ENCODE results near the gene AGAP2. TPM values are rescaled to one million over a fixed set of nuclear protein-coding genes. Genes with fewer than 3 reads are reported as not detected.
A peak's percentile ranks its signal among the peaks of the same experiment; 100 is the strongest.

Gene AGAP2
- total RNA-seq, 2 experiments from 2014 or later, result 21.0 to 21.2 TPM

GRCh38 chr12:57695770-57696432 lies 42.6 kb downstream of the AGAP2 start:
- intact Hi-C loops (cut with DNase I, micrococcal nuclease), result loop anchor here in 1 of 2 experiments (5.0 kb wide), 1 partner anchor 41 kb away; the partner anchor contains the start of gene AGAP2
- DNase-seq, result no peak
- no peaks in the 10 kb centered on the region for H3K27me3 ChIP-seq (ENCODE audit: control insufficient read depth in 1 of 2, insufficient read depth in 2 of 2, low read length in 2 of 2)
- no peak for ATAC-seq (ENCODE audit: poor library complexity)
- peaks cover 15% of the 10 kb centered on the region for H3K4me1 Mint-ChIP-seq (ENCODE audit: low read depth)
- ChIA-PET POLR2A (no interaction called here), CTCF (no interaction called here)
- H3K27ac Mint-ChIP-seq, result no peak overlapping the region
- peaks cover 38% of the 10 kb centered on the region for H3K36me3 ChIP-seq (ENCODE audit: insufficient read depth, low read length)
- H3K27ac ChIP-seq (ENCODE audit: low read depth in 1 of 2, low read length in 2 of 2), result no peak overlapping the region
- H3K9me3 ChIP-seq (ENCODE audit: control insufficient read depth in 1 of 2, insufficient read depth in 1 of 2, low read length in 2 of 2), result no peaks in the 10 kb centered on the region
- TF ChIP-seq CTCF (IDR thresholded peaks at IDR 0.05), result no peak
- H3K9me3 Mint-ChIP-seq, result no peaks in the 10 kb centered on the region
- H3K4me1 ChIP-seq (ENCODE audit: insufficient read depth, low read length), result peaks cover 16% of the 10 kb centered on the region
- H3K36me3 Mint-ChIP-seq (ENCODE audit: low read depth), result peaks cover 44% of the 10 kb centered on the region
- H3K4me3 Mint-ChIP-seq, result peak overlapping the region; percentile 70
- H3K27me3 Mint-ChIP-seq, result no peaks in the 10 kb centered on the region
- no peak overlapping the region for H3K4me3 ChIP-seq (ENCODE audit: low read length)

GRCh38 chr12:57694459-57695019 lies 44.0 kb downstream of the AGAP2 start:
- ChIA-PET POLR2A (interaction anchor here (0.7 to 2.1 kb wide), 9 partner anchors 8 to 393 kb away, joined by 3 to 10 read pairs (median 4); partner anchors contain the start of genes B4GALNT1 and TSFM), CTCF (interaction anchor here (1.2 kb wide), 1 partner anchor 455 kb away, joined by 3 read pairs; no protein-coding TSS in a partner anchor)
- H3K9me3 ChIP-seq (ENCODE audit: control insufficient read depth in 1 of 2, insufficient read depth in 1 of 2, low read length in 2 of 2), result no peaks in the 10 kb centered on the region
- DNase-seq (peak in 4 of 14 experiments; percentile 1 to 27 (median 15)), ATAC-seq (ENCODE audit: poor library complexity) (no peak)
- no peaks in the 10 kb centered on the region for H3K9me3 Mint-ChIP-seq
- peaks cover 8% of the 10 kb centered on the region for H3K27me3 Mint-ChIP-seq
- H3K4me3 Mint-ChIP-seq, result no peak overlapping the region
- peaks cover 31% of the 10 kb centered on the region for H3K36me3 Mint-ChIP-seq (ENCODE audit: low read depth)
- no peak overlapping the region for H3K27ac Mint-ChIP-seq
- TF ChIP-seq CTCF (IDR thresholded peaks at IDR 0.05), result no peak
- peaks cover 16% of the 10 kb centered on the region for H3K4me1 ChIP-seq (ENCODE audit: insufficient read depth, low read length)
- H3K27me3 ChIP-seq (ENCODE audit: control insufficient read depth in 1 of 2, insufficient read depth in 2 of 2, low read length in 2 of 2), result no peaks in the 10 kb centered on the region
- H3K27ac ChIP-seq (ENCODE audit: low read depth in 1 of 2, low read length in 2 of 2), result peak overlapping the region; percentile 59 to 73
- intact Hi-C loops (cut with DNase I, micrococcal nuclease), result loop anchor here (5.0 kb wide), 4 partner anchors 43 to 102 kb away; partner anchors contain the start of genes AGAP2 (in 1 of the 2), B4GALNT1 (in 1 of the 2) and PIP4K2C (in 1 of the 2)
- peak overlapping the region; percentile 95 for H3K4me3 ChIP-seq (ENCODE audit: low read length)
- H3K4me1 Mint-ChIP-seq (ENCODE audit: low read depth), result peaks cover 15% of the 10 kb centered on the region
- H3K36me3 ChIP-seq (ENCODE audit: insufficient read depth, low read length), result peaks cover 38% of the 10 kb centered on the region

GRCh38 chr12:57693659-57694458 lies 44.7 kb downstream of the AGAP2 start, which contains the start of gene OS9:
Gene OS9 (plus strand): TSS chr12:57694132. CDS start chr12:57694162, 30 bp downstream.
- intact Hi-C loops (cut with DNase I, micrococcal nuclease), result loop anchor here (1.0 to 5.0 kb wide), 4 partner anchors 48 to 111 kb away; partner anchors contain the start of genes B4GALNT1 (in 1 of the 2) and PIP4K2C (in 1 of the 2)
- peak; percentile 82 for TF ChIP-seq CTCF (IDR thresholded peaks at IDR 0.05)

More at GRCh38 chr12:57693659-57694458, 44.7 kb downstream of the AGAP2 start, which contains the start of gene OS9:
- H3K4me1 Mint-ChIP-seq (ENCODE audit: low read depth), result peaks cover 9% of the 10 kb centered on the region
- ChIA-PET POLR2A (interaction anchor here (0.7 to 2.1 kb wide), 13 partner anchors 9 to 393 kb away, joined by 3 to 10 read pairs (median 4); partner anchors contain the start of genes B4GALNT1, DDIT3, TSFM and TSPAN31), CTCF (interaction anchor here (0.9 to 1.6 kb wide), 7 partner anchors 12 to 455 kb away, joined by 3 to 7 read pairs (median 4); partner anchors contain the start of genes B4GALNT1 and TSPAN31)
- ATAC-seq (ENCODE audit: poor library complexity), result peak; percentile 92
- H3K27me3 Mint-ChIP-seq, result peaks cover 11% of the 10 kb centered on the region
- no peak within 1 kb of the TSS for H3K27ac Mint-ChIP-seq
- Histone ChIP-seq H3K27ac (ENCODE audit: low read depth in 1 of 2, low read length in 2 of 2) (peak within 1 kb of the TSS; percentile 59 to 73), H3K9me3 (ENCODE audit: control insufficient read depth in 1 of 2, insufficient read depth in 1 of 2, low read length in 2 of 2) (no peaks in the 10 kb centered on the region), H3K27me3 (ENCODE audit: control insufficient read depth in 1 of 2, insufficient read depth in 2 of 2, low read length in 2 of 2) (no peaks in the 10 kb centered on the region), H3K4me3 (ENCODE audit: low read length) (peak within 1 kb of the TSS; percentile 95), H3K4me1 (ENCODE audit: insufficient read depth, low read length) (peaks cover 16% of the 10 kb centered on the region), H3K36me3 (ENCODE audit: insufficient read depth, low read length) (peaks cover 34% of the 10 kb centered on the region)
- peaks cover 24% of the 10 kb centered on the region for H3K36me3 Mint-ChIP-seq (ENCODE audit: low read depth)
- H3K4me3 Mint-ChIP-seq, result no peak within 1 kb of the TSS
- peak; percentile 83 to 100 (median 92) for DNase-seq
- H3K9me3 Mint-ChIP-seq, result no peaks in the 10 kb centered on the region

Measured in CD4-positive, alpha-beta T cell (primary cell).